Esophagus squamous epithelium (tissue), 4 donors: ENCODE measurements around the gene LRRC53.

Experiments used
- POLR2A ChIP-seq, 4 donors: fragments of 450-650 bp; IDR thresholded peaks; one replicate each; pipeline ENCODE4 v1.6.1; 2017; ENCODE audit warnings: antibody characterized with exemption in 4 of 4, mild to moderate bottlenecking in 4 of 4, moderate library complexity in 3 of 4
- TF ChIP-seq, protein P1 (sequence below), 6 experiments: fragments of 450-650 bp in 4 of 6; fragments of 200-600 bp in 2 of 6; sonication (generic) in 2 of 6; IDR thresholded peaks; one replicate each; pipeline ENCODE4 v1.5.1; 2016 to 2019; ENCODE audit warnings: antibody characterized with exemption in 6 of 6, mild to moderate bottlenecking in 4 of 6, moderate library complexity in 4 of 6

DNA sequence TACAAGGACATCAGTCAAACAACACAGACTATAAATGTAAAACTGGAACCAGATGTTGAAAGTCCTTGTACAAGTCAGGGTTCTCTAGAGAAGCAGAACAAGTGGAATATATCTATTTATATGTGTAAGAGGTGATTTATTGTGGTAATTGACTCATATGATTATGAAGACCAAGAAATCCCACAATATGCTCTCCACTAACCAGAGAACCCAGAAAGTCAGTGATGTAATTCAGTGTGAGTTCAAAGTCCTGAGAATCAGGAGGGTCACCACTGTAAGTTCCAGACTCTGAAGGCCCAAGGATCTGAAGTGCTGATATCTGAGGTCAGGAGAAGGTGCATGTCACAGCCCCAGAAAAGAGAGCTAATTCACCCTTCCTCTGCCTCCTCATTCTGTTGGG is 57.0 kb downstream of the LRRC53 start:
- TF ChIP-seq, protein P1, sequence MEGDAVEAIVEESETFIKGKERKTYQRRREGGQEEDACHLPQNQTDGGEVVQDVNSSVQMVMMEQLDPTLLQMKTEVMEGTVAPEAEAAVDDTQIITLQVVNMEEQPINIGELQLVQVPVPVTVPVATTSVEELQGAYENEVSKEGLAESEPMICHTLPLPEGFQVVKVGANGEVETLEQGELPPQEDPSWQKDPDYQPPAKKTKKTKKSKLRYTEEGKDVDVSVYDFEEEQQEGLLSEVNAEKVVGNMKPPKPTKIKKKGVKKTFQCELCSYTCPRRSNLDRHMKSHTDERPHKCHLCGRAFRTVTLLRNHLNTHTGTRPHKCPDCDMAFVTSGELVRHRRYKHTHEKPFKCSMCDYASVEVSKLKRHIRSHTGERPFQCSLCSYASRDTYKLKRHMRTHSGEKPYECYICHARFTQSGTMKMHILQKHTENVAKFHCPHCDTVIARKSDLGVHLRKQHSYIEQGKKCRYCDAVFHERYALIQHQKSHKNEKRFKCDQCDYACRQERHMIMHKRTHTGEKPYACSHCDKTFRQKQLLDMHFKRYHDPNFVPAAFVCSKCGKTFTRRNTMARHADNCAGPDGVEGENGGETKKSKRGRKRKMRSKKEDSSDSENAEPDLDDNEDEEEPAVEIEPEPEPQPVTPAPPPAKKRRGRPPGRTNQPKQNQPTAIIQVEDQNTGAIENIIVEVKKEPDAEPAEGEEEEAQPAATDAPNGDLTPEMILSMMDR (IDR thresholded peaks at IDR 0.05) = no peak
- no peak for TF ChIP-seq POLR2A (IDR thresholded peaks at IDR 0.05)
